Liver (tissue), 9 donors: Measurements from ENCODE around the gene CDH13. TPM values are rescaled to one million over a fixed set of nuclear protein-coding genes. Genes with fewer than 3 reads are reported as not detected.

Experiments used
- DNase-seq: peaks from one replicate; pipeline ENCODE4 v3.0.0-alpha.2; 2017; ENCODE audit warnings: low spot score
- H3K27ac ChIP-seq, 2 donors: one replicate each; pipeline ENCODE4 v1.7.0; 2013; ENCODE audit warnings: inconsistent platforms in 2 of 2, low read length in 2 of 2, control low read depth in 1 of 2, low read depth in 1 of 2, mild to moderate bottlenecking in 1 of 2
- H3K27me3 ChIP-seq, 4 donors: one replicate each; pipeline versions ENCODE4 v1.6.1 to v1.7.0; 2013; ENCODE audit warnings: low read length in 3 of 4, inconsistent platforms in 1 of 4, mild to moderate bottlenecking in 1 of 4, moderate library complexity in 1 of 4; ENCODE audit not compliant: control insufficient read depth in 4 of 4, insufficient read depth in 4 of 4
- H3K36me3 ChIP-seq, 4 donors: one replicate each; pipeline versions ENCODE4 v1.6.1 to v1.7.0; 2013; ENCODE audit warnings: low read length in 3 of 4, mild to moderate bottlenecking in 3 of 4, low read depth in 1 of 4, moderate library complexity in 1 of 4; ENCODE audit not compliant: control insufficient read depth in 4 of 4, insufficient read depth in 3 of 4
- H3K4me1 ChIP-seq, 4 donors: one replicate each; pipeline versions ENCODE4 v1.6.1 to v1.7.0; 2013; ENCODE audit warnings: low read length in 3 of 4, mild to moderate bottlenecking in 3 of 4, moderate library complexity in 1 of 4; ENCODE audit not compliant: control insufficient read depth in 4 of 4, insufficient read depth in 4 of 4
- H3K4me3 ChIP-seq, 3 donors: one replicate each; pipeline versions ENCODE4 v1.6.1 to v1.7.0; 2013; ENCODE audit warnings: low read length in 3 of 3, control low read depth in 1 of 3, low read depth in 1 of 3, mild to moderate bottlenecking in 1 of 3
- H3K9ac ChIP-seq, 2 donors: one replicate each; pipeline ENCODE4 v1.7.0; 2013; ENCODE audit warnings: low read length in 2 of 2, mild to moderate bottlenecking in 2 of 2, moderate library complexity in 2 of 2, control low read depth in 1 of 2, low read depth in 1 of 2
- H3K9me3 ChIP-seq, 4 donors: one replicate each; pipeline versions ENCODE4 v1.6.1 to v1.7.0; 2013; ENCODE audit warnings: low read length in 3 of 4; ENCODE audit not compliant: control insufficient read depth in 4 of 4
- EGR1 ChIP-seq, 2 donors: IDR thresholded peaks; 2 replicates each; pipeline ENCODE4 v1.6.1; 2016 to 2018; ENCODE audit warnings: antibody characterized with exemption in 2 of 2, low read depth in 2 of 2
- FOXA1 ChIP-seq: IDR thresholded peaks from 2 replicates; pipeline ENCODE4 v1.6.1; 2016; ENCODE audit warnings: antibody characterized with exemption
- FOXA2 ChIP-seq: IDR thresholded peaks from 2 replicates; pipeline ENCODE4 v1.6.1; 2016; ENCODE audit warnings: antibody characterized with exemption
- GABPA ChIP-seq, 2 donors: IDR thresholded peaks in 1 of 2; conservative IDR thresholded peaks in 1 of 2; 2 replicates each; pipeline ENCODE4 v1.6.1; 2016; ENCODE audit warnings: antibody characterized with exemption in 2 of 2, mild to moderate bottlenecking in 1 of 2, moderate library complexity in 1 of 2
- HNF4A ChIP-seq, 2 donors: conservative IDR thresholded peaks; 2 replicates each; pipeline ENCODE4 v1.6.1; 2016; ENCODE audit warnings: antibody characterized with exemption in 2 of 2, mild to moderate bottlenecking in 2 of 2
- HNF4G ChIP-seq: IDR thresholded peaks from 2 replicates; pipeline ENCODE4 v1.6.1; 2016; ENCODE audit warnings: antibody characterized with exemption
- JUND ChIP-seq, 2 donors: IDR thresholded peaks; 2 replicates each; pipeline ENCODE4 v1.6.1; 2016; ENCODE audit warnings: antibody characterized with exemption in 2 of 2
- NR2F2 ChIP-seq: IDR thresholded peaks from 2 replicates; pipeline ENCODE4 v1.6.1; 2016; ENCODE audit warnings: antibody characterized with exemption
- RAD21 ChIP-seq, 2 donors: IDR thresholded peaks; 2 replicates each; pipeline ENCODE4 v1.6.1; 2016; ENCODE audit warnings: antibody characterized with exemption in 2 of 2, mild to moderate bottlenecking in 2 of 2
- RXRA ChIP-seq, 2 donors: IDR thresholded peaks; 2 replicates each; pipeline ENCODE4 v1.6.1; 2017 to 2018; ENCODE audit warnings: antibody characterized with exemption in 2 of 2, mild to moderate bottlenecking in 1 of 2
- SP1 ChIP-seq: IDR thresholded peaks from 2 replicates; pipeline ENCODE4 v1.6.1; 2018; ENCODE audit warnings: antibody characterized with exemption, mild to moderate bottlenecking
- YY1 ChIP-seq: IDR thresholded peaks from 2 replicates; pipeline ENCODE4 v1.6.1; 2016; ENCODE audit warnings: antibody characterized with exemption, mild to moderate bottlenecking
- ZBTB33 ChIP-seq: IDR thresholded peaks from 2 replicates; pipeline ENCODE4 v1.6.1; 2016; ENCODE audit warnings: antibody characterized with exemption
- WGBS: extraction: QIAGEN DNeasy Blood & Tissue Kit; methylation state at CpG from one replicate; pipeline ENCODE4 v1.1.7; 2013; 5-methylcytosine and 5-hydroxymethylcytosine counted together
- polyA plus RNA-seq, 2 donors: library from polyadenylated mRNA; stranded (reverse) in 1 of 2; unstranded in 1 of 2; fragments of 200-250 nt in 1 of 2; fragments of >200 nt in 1 of 2; fragmentation: Nextera tagmentation in 1 of 2; extraction: Ambion mirVana in 1 of 2; gene quantifications; one replicate each; pipeline versions ENCODE4 v1.2.1 to v1.2.3, GENCODE V29; 2013 to 2015
- total RNA-seq, 2 donors: library from RNA; depleted of rRNA; stranded (reverse); fragments of >200 nt; gene quantifications; one replicate each; pipeline ENCODE4 v1.2.3, GENCODE V29; 2014
- TF ChIP-seq, protein P1 (sequence below): IDR thresholded peaks from 2 replicates; pipeline ENCODE4 v1.6.1; 2016; ENCODE audit warnings: antibody characterized with exemption
- TF ChIP-seq, protein P2 (sequence below): IDR thresholded peaks from 2 replicates; pipeline ENCODE4 v1.6.1; 2016; ENCODE audit warnings: antibody characterized with exemption
- TF ChIP-seq, protein P3 (sequence below): IDR thresholded peaks from 2 replicates; pipeline ENCODE4 v1.6.1; 2016; ENCODE audit warnings: antibody characterized with exemption, mild to moderate bottlenecking
- TF ChIP-seq, protein P4 (sequence below): fragments of 150-350 bp; IDR thresholded peaks from 2 replicates; pipeline ENCODE4 v1.5.1; 2017; ENCODE audit warnings: improper control_type of control experiment, low read depth, low read length; ENCODE audit not compliant: missing input control
- donor health status: healthy.
- donor health status: healthy.
- donor health status: healthy.
- donor health status: healthy.
- donor health status: healthy.

Gene CDH13
- total and polyA plus RNA-seq, 4 donors = 0.21 to 1.5 (median 0.58) TPM

DNA sequence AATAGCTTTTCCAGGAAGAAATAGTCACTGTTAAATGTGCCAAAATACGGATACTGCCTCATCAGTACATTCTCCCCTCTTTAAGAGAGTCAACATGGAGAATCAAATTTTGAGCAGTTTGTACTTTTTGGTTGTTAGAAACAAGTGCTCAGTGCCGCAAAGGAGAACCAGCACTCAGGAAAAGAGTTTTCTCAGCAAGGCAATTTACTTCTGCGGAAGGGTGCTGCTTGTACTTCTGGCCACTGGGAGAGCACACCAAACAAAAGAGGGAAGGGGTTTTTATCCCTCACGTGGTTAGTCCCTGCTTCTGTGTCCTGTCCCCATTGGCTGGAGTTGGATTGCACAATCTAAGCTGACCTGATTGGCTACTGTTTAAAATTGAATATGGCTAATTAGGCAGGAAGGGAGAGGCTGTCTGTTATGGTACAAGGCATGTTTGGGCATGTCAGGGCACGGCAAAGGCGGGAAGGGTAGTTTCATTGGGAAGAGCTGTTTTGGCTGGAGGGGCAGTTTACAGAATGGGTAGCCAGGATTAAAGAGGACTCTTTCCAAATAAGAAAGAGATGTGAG is 499.3 kb downstream of the CDH13 start:
- TF ChIP-seq HNF4A (conservative IDR thresholded peaks at IDR 0.05) = no peak

DNA sequence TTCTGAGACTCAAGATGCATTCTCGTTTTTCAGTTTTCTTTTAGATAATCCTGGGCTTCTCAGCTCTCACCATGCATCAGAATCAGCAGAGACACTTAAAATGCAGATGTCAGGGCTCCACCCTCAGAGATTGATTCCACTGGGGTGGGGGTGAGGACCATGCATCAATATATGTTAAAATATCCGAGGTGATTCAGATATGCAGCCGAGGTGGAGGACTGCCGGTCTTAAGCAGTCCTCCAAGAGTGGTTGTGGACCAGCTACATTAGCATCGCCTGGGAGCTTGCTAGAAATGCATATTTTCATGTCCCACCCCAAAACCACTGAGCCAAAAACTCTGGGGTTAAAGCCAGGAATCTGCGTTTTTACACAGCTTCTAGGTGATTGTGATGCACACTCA is 501.3 kb downstream of the CDH13 start:
- Histone ChIP-seq H3K4me1 (no peaks in the 10 kb centered on the region), H3K9me3 (peaks cover 2 to 11% (median 2%) of the 10 kb centered on the region in 4 donors), H3K27ac (no peak overlapping the region), H3K27me3 (no peaks in the 10 kb centered on the region), H3K4me3 (no peak overlapping the region), H3K9ac (no peak overlapping the region), H3K36me3 (no peaks in the 10 kb centered on the region)
- DNase-seq = no peak
- no peak for TF ChIP-seq FOXA2
- TF ChIP-seq JUND (IDR thresholded peaks at IDR 0.05) = no peak
- TF ChIP-seq HNF4G = no peak
- no peak for TF ChIP-seq RXRA (IDR thresholded peaks at IDR 0.05)
- WGBS = 73% methylated on average over 6 of the region's 6 CpGs

More for the DNA sequence above, 499.3 kb downstream of the CDH13 start:
- no peak for DNase-seq
- Histone ChIP-seq H3K27ac (no peak overlapping the region), H3K4me3 (no peak overlapping the region), H3K9me3 (peaks cover 2 to 11% (median 2%) of the 10 kb centered on the region in 4 donors), H3K9ac (no peak overlapping the region), H3K4me1 (no peaks in the 10 kb centered on the region), H3K27me3 (peaks cover 0 to 2% (median 0%) of the 10 kb centered on the region in 4 donors), H3K36me3 (no peaks in the 10 kb centered on the region)
- 84% methylated on average over 6 of the region's 6 CpGs for WGBS

DNA sequence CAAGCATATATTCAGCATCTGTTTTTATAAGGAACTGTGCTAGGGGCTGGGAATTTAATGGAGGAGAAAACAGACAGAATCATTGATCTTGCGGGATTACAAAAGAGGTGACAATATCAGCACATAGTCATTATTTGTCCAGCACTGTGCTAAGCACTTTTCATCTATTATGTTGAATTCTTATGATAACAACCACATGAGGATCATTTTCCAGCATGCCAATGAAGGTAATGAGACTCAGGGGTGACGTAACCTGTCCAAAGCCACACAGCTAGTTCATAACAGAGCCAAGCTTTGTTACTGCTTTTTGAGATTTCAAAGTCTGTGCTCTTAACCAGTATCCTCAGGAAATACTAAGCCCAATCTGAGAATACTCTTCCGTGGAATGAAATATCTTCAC is 503.3 kb downstream of the CDH13 start:
- whole genome bisulfite sequencing = 70% methylated on average over 3 of the region's 3 CpGs

More for the DNA sequence above, 503.3 kb downstream of the CDH13 start:
- no peak overlapping the region for H3K4me3 ChIP-seq
- no peak overlapping the region for H3K27ac ChIP-seq
- DNase-seq = no peak
- H3K9me3 ChIP-seq = peaks cover 2 to 11% (median 2%) of the 10 kb centered on the region in 4 donors
- no peaks in the 10 kb centered on the region for H3K4me1 ChIP-seq
- H3K36me3 ChIP-seq = no peaks in the 10 kb centered on the region
- TF ChIP-seq, protein P1, sequence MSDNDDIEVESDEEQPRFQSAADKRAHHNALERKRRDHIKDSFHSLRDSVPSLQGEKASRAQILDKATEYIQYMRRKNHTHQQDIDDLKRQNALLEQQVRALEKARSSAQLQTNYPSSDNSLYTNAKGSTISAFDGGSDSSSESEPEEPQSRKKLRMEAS = no peak
- no peak for TF ChIP-seq JUND (IDR thresholded peaks at IDR 0.05)
- no peak for TF ChIP-seq GABPA (IDR thresholded peaks at IDR 0.05 in 1 of 2, conservative IDR thresholded peaks at IDR 0.05 in 1 of 2)
- TF ChIP-seq NR2F2 = no peak
- no peak for TF ChIP-seq YY1
- TF ChIP-seq FOXA1 = no peak
- TF ChIP-seq ZBTB33 = no peak
- TF ChIP-seq, protein P2, sequence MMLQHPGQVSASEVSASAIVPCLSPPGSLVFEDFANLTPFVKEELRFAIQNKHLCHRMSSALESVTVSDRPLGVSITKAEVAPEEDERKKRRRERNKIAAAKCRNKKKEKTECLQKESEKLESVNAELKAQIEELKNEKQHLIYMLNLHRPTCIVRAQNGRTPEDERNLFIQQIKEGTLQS = no peak
- TF ChIP-seq RAD21 (IDR thresholded peaks at IDR 0.05) = no peak
- TF ChIP-seq RXRA (IDR thresholded peaks at IDR 0.05) = no peak
- no peak for TF ChIP-seq HNF4A (conservative IDR thresholded peaks at IDR 0.05)
- TF ChIP-seq, protein P3, sequence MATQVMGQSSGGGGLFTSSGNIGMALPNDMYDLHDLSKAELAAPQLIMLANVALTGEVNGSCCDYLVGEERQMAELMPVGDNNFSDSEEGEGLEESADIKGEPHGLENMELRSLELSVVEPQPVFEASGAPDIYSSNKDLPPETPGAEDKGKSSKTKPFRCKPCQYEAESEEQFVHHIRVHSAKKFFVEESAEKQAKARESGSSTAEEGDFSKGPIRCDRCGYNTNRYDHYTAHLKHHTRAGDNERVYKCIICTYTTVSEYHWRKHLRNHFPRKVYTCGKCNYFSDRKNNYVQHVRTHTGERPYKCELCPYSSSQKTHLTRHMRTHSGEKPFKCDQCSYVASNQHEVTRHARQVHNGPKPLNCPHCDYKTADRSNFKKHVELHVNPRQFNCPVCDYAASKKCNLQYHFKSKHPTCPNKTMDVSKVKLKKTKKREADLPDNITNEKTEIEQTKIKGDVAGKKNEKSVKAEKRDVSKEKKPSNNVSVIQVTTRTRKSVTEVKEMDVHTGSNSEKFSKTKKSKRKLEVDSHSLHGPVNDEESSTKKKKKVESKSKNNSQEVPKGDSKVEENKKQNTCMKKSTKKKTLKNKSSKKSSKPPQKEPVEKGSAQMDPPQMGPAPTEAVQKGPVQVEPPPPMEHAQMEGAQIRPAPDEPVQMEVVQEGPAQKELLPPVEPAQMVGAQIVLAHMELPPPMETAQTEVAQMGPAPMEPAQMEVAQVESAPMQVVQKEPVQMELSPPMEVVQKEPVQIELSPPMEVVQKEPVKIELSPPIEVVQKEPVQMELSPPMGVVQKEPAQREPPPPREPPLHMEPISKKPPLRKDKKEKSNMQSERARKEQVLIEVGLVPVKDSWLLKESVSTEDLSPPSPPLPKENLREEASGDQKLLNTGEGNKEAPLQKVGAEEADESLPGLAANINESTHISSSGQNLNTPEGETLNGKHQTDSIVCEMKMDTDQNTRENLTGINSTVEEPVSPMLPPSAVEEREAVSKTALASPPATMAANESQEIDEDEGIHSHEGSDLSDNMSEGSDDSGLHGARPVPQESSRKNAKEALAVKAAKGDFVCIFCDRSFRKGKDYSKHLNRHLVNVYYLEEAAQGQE = no peak
- TF ChIP-seq, protein P4, sequence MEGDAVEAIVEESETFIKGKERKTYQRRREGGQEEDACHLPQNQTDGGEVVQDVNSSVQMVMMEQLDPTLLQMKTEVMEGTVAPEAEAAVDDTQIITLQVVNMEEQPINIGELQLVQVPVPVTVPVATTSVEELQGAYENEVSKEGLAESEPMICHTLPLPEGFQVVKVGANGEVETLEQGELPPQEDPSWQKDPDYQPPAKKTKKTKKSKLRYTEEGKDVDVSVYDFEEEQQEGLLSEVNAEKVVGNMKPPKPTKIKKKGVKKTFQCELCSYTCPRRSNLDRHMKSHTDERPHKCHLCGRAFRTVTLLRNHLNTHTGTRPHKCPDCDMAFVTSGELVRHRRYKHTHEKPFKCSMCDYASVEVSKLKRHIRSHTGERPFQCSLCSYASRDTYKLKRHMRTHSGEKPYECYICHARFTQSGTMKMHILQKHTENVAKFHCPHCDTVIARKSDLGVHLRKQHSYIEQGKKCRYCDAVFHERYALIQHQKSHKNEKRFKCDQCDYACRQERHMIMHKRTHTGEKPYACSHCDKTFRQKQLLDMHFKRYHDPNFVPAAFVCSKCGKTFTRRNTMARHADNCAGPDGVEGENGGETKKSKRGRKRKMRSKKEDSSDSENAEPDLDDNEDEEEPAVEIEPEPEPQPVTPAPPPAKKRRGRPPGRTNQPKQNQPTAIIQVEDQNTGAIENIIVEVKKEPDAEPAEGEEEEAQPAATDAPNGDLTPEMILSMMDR = no peak
- TF ChIP-seq FOXA2 = no peak
- TF ChIP-seq EGR1 (IDR thresholded peaks at IDR 0.05; ENCODE audit: low read depth in 2 of 2) = no peak
- no peak for TF ChIP-seq SP1
- no peak overlapping the region for H3K9ac ChIP-seq
- no peaks in the 10 kb centered on the region for H3K27me3 ChIP-seq
